GM21619 (cell line): ENCODE results near the gene RNF212.
A peak's percentile ranks its signal among the peaks of the same experiment; 100 is the strongest.
"Not testable (repeated sequence)": the region's sequence is repeated elsewhere in the genome, so short reads cannot be mapped to it uniquely, and the experiment has no call there.

Experiments
- ATAC-seq: cut with Tn5 transposase; IDR thresholded peaks from one replicate; pipeline ENCODE4 v1.9.1; 2021; ENCODE audit not compliant: unreplicated experiment

The RNF212 gene

GRCh38 chr4:1069394-1069793 lies 44.0 kb downstream of the RNF212 start:
- no peak for ATAC-seq

GRCh38 chr4:1065732-1066131 lies 47.6 kb downstream of the RNF212 start:
- no peak for ATAC-seq

GRCh38 chr4:1062419-1062818 lies 50.9 kb downstream of the RNF212 start:
- no peak for ATAC-seq

GRCh38 chr4:1061760-1062159 lies 51.6 kb downstream of the RNF212 start:
- no peak for ATAC-seq

- ATAC-seq = no peak
Observed at GRCh38 chr4:1061056-1061700, 52.2 kb downstream of the RNF212 start.

- ATAC-seq = no peak
Observed at GRCh38 chr4:1060621-1061020, 52.7 kb downstream of the RNF212 start.

- ATAC-seq = no peak
Observed at GRCh38 chr4:1060121-1060520, 53.2 kb downstream of the RNF212 start.

GRCh38 chr4:1058997-1059665 lies 54.2 kb downstream of the RNF212 start:
- ATAC-seq = no peak

- no peak for ATAC-seq
Observed at GRCh38 chr4:1058198-1058996, 55.0 kb downstream of the RNF212 start.

- ATAC-seq = no peak
Observed at GRCh38 chr4:1057403-1057745, 56.0 kb downstream of the RNF212 start.

- ATAC-seq = no peak
Observed at GRCh38 chr4:1056671-1057402, 56.5 kb downstream of the RNF212 start.

GRCh38 chr4:1055721-1056590 lies 57.4 kb downstream of the RNF212 start:
- ATAC-seq = peak; percentile 80

- ATAC-seq = peak; percentile 13
Observed at GRCh38 chr4:1055243-1055701, 58.1 kb downstream of the RNF212 start.

GRCh38 chr4:1054696-1055242 lies 58.6 kb downstream of the RNF212 start:
- ATAC-seq = not testable (repeated sequence)

GRCh38 chr4:1053891-1054290 lies 59.5 kb downstream of the RNF212 start:
- not testable (repeated sequence) for ATAC-seq

GRCh38 chr4:1053080-1053661 lies 60.2 kb downstream of the RNF212 start:
- ATAC-seq = no peak

- ATAC-seq = no peak
Observed at GRCh38 chr4:1052231-1052671, 61.1 kb downstream of the RNF212 start.

- no peak for ATAC-seq
Observed at GRCh38 chr4:1051472-1051871, 61.9 kb downstream of the RNF212 start.

GRCh38 chr4:1050486-1051213 lies 62.7 kb downstream of the RNF212 start:
- no peak for ATAC-seq
